GM21360 (cell line): ENCODE data around the gene HTR7.

Experiments used
- ATAC-seq: cut with Tn5 transposase; IDR thresholded peaks from one replicate; pipeline ENCODE4 v1.9.1; 2021; ENCODE audit warnings: mild to moderate bottlenecking, moderate library complexity; ENCODE audit not compliant: unreplicated experiment

The HTR7 gene

GRCh38 chr10:90745565-90745964, 112.3 kb downstream of the HTR7 start:
- ATAC-seq, result no peak

GRCh38 chr10:90743291-90743690, 114.5 kb downstream of the HTR7 start:
- ATAC-seq, result no peak

GRCh38 chr10:90741926-90742565, 115.8 kb downstream of the HTR7 start:
- ATAC-seq, result no peak

GRCh38 chr10:90740265-90740664, 117.6 kb downstream of the HTR7 start:
- no peak for ATAC-seq

GRCh38 chr10:90738885-90739284, 119.0 kb downstream of the HTR7 start:
- ATAC-seq, result no peak

- no peak for ATAC-seq
Observed at GRCh38 chr10:90734415-90734814, 123.4 kb downstream of the HTR7 start.

GRCh38 chr10:90732581-90732980, 125.3 kb downstream of the HTR7 start:
- no peak for ATAC-seq

- ATAC-seq, result no peak
Observed at GRCh38 chr10:90723416-90724068, 134.3 kb downstream of the HTR7 start.

GRCh38 chr10:90722832-90723231, 135.0 kb downstream of the HTR7 start:
- ATAC-seq, result no peak

GRCh38 chr10:90718182-90718581, 139.7 kb downstream of the HTR7 start:
- ATAC-seq, result no peak

GRCh38 chr10:90712529-90712928, 145.3 kb downstream of the HTR7 start:
- no peak for ATAC-seq

- ATAC-seq, result no peak
Observed at GRCh38 chr10:90709727-90710126, 148.1 kb downstream of the HTR7 start.

- no peak for ATAC-seq
Observed at GRCh38 chr10:90707657-90708056, 150.2 kb downstream of the HTR7 start.

GRCh38 chr10:90701428-90701827, 156.4 kb downstream of the HTR7 start:
- ATAC-seq, result no peak

- ATAC-seq, result no peak
Observed at GRCh38 chr10:90695915-90696676, 161.7 kb downstream of the HTR7 start.
